SU-DHL-6 (cell line): Measurements from ENCODE around the gene NFKBIL1.
A peak's percentile ranks its signal among the peaks of the same experiment; 100 is the strongest.

Experiments used
- H2AFZ ChIP-seq: fragments of 200-600 bp; sonication (generic); 2 replicates; pipeline ENCODE4 v1.6.1; 2014; ENCODE audit warnings: low read depth, mild to moderate bottlenecking, moderate library complexity, mixed read lengths, antibody characterized with exemption, low read length; ENCODE audit not compliant: severe bottlenecking
- H3F3A ChIP-seq: fragments of 200-600 bp; shearing (Covaris generic); 2 replicates; pipeline ENCODE4 v1.6.0; 2016; ENCODE audit warnings: antibody characterized with exemption, mild to moderate bottlenecking; ENCODE audit not compliant: insufficient read depth
- H3K27ac ChIP-seq: fragments of 200-600 bp; sonication (generic); 2 replicates; pipeline ENCODE4 v1.5.1; 2016; ENCODE audit warnings: low read depth, mild to moderate bottlenecking, low read length, moderate library complexity, mixed read lengths
- H3K27me3 ChIP-seq: fragments of 200-600 bp; sonication (generic), shearing (Covaris generic); 2 replicates; pipeline ENCODE4 v1.6.0; 2014; ENCODE audit warnings: mild to moderate bottlenecking, low read length
- H3K36me3 ChIP-seq: fragments of 200-600 bp; sonication (generic); 2 replicates; pipeline ENCODE4 v1.6.1; 2014; ENCODE audit warnings: mild to moderate bottlenecking, low read length, mixed read lengths
- H3K4me2 ChIP-seq: fragments of 300-600, 200-600 bp; shearing (Covaris generic), sonication (generic); 2 replicates; pipeline ENCODE4 v1.6.0; 2014; ENCODE audit warnings: low read length, low read depth, mild to moderate bottlenecking; ENCODE audit not compliant: poor library complexity, severe bottlenecking
- H3K4me3 ChIP-seq: fragments of 200-600 bp; sonication (generic); 2 replicates; pipeline ENCODE4 v1.5.1; 2014; ENCODE audit warnings: antibody characterized with exemption, low read length, mild to moderate bottlenecking, mixed read lengths; ENCODE audit not compliant: insufficient read depth, poor library complexity, severe bottlenecking
- H3K79me2 ChIP-seq: fragments of 200-600 bp; sonication (generic); 2 replicates; pipeline ENCODE4 v1.6.1; 2014; ENCODE audit warnings: mild to moderate bottlenecking, low read length, moderate library complexity; ENCODE audit not compliant: insufficient read depth
- H3K9ac ChIP-seq: fragments of 200-600 bp; sonication (generic); 2 replicates; pipeline ENCODE4 v1.7.0; 2014; ENCODE audit warnings: mild to moderate bottlenecking, low read length
- H3K9me2 ChIP-seq: fragments of 200-600 bp; sonication (generic); replicated peaks from 2 replicates; pipeline ENCODE4 v1.6.1; 2014; ENCODE audit warnings: low read length; ENCODE audit not compliant: insufficient read depth
- H3K9me3 ChIP-seq: fragments of 200-600 bp; sonication (generic); 2 replicates; pipeline ENCODE4 v1.6.1; 2014; ENCODE audit warnings: low read length, mixed read lengths; ENCODE audit not compliant: insufficient read depth
- H4K20me1 ChIP-seq: fragments of 200-600 bp; sonication (generic); 2 replicates; pipeline ENCODE4 v1.6.1; 2014; ENCODE audit warnings: low read depth, mild to moderate bottlenecking, antibody characterized with exemption, low read length, moderate library complexity, mixed read lengths
- CTCF ChIP-seq: fragments of 200-600 bp; sonication (generic); IDR thresholded peaks from one replicate; pipeline ENCODE4 v1.5.1; 2017; ENCODE audit warnings: antibody characterized with exemption, mild to moderate bottlenecking, low read length, moderate library complexity; ENCODE audit not compliant: insufficient read depth, poor library complexity, severe bottlenecking
- EZH2phosphoT487 ChIP-seq: fragments of 200-600 bp; sonication (generic), shearing (Covaris generic); conservative IDR thresholded peaks from 2 replicates; pipeline ENCODE4 v1.6.1; 2018; ENCODE audit warnings: mild to moderate bottlenecking, antibody characterized with exemption, low read length, moderate library complexity, mixed read lengths

Gene NFKBIL1

GRCh38 chr6:31546339-31546957 lies 960 bp upstream of the NFKBIL1 start, which contains the start of gene ATP6V1G2:
ATP6V1G2 (minus strand) TSS chr6:31546608; CDS start chr6:31546559, 49 bp downstream.
- peak within 1 kb of the TSS; percentile 61 for H3K9ac ChIP-seq
- H2AFZ ChIP-seq: peak within 1 kb of the TSS; percentile 43
- H3K4me2 ChIP-seq: peak within 1 kb of the TSS; percentile 87
- H3K79me2 ChIP-seq: peaks cover 15% of the 10 kb centered on the region
- H3K4me3 ChIP-seq: peak within 1 kb of the TSS; percentile 60
- H4K20me1 ChIP-seq: no peaks in the 10 kb centered on the region
- 0 out of 2 replicates have a peak, but pooled peaks cover 4% of the 10 kb centered on the region for H3K36me3 ChIP-seq
- H3K27me3 ChIP-seq: no peaks in the 10 kb centered on the region
- H3K9me3 ChIP-seq: no peaks in the 10 kb centered on the region
- H3F3A ChIP-seq: peaks cover 52% of the 10 kb centered on the region
- TF ChIP-seq CTCF (peak; percentile 100), EZH2phosphoT487 (no peak)
- no peaks in the 10 kb centered on the region for H3K9me2 ChIP-seq
- peak within 1 kb of the TSS; percentile 71 for H3K27ac ChIP-seq

- no peak for TF ChIP-seq CTCF
- no peak for TF ChIP-seq EZH2phosphoT487
- Histone ChIP-seq H4K20me1 (no peaks in the 10 kb centered on the region), H3K9me3 (no peaks in the 10 kb centered on the region), H2AFZ (peak overlapping the region; percentile 0), H3K9me2 (no peaks in the 10 kb centered on the region), H3F3A (peaks cover 46% of the 10 kb centered on the region), H3K27me3 (no peaks in the 10 kb centered on the region), H3K27ac (peak overlapping the region; percentile 71), H3K9ac (peak overlapping the region; percentile 61), H3K36me3 (0 out of 2 replicates have a peak, but pooled peaks cover 4% of the 10 kb centered on the region), H3K79me2 (peaks cover 11% of the 10 kb centered on the region), H3K4me2 (peak overlapping the region; percentile 87), H3K4me3 (peak overlapping the region; percentile 60)
Measured at GRCh38 chr6:31547727-31548543, 527 bp downstream of the NFKBIL1 start.

GRCh38 chr6:31548544-31548873 lies 1.1 kb downstream of the NFKBIL1 start:
- Histone ChIP-seq H3K9me2 (no peaks in the 10 kb centered on the region), H3K79me2 (peaks cover 14% of the 10 kb centered on the region), H3K36me3 (0 out of 2 replicates have a peak, but pooled peaks cover 4% of the 10 kb centered on the region), H3K27me3 (no peaks in the 10 kb centered on the region), H3K4me3 (peak overlapping the region; percentile 60), H3F3A (peaks cover 45% of the 10 kb centered on the region), H4K20me1 (no peaks in the 10 kb centered on the region), H3K9ac (peak overlapping the region; percentile 61), H2AFZ (no peak overlapping the region), H3K9me3 (no peaks in the 10 kb centered on the region), H3K27ac (peak overlapping the region; percentile 71), H3K4me2 (peak overlapping the region; percentile 87)
- TF ChIP-seq EZH2phosphoT487 (no peak), CTCF (no peak)
